Testis (tissue), 5 donors: ENCODE measurements around the gene L3HYPDH. TPM values are rescaled to one million over a fixed set of nuclear protein-coding genes. Genes with fewer than 3 reads are reported as not detected.

Experiments
- DNase-seq: peaks from one replicate; pipeline ENCODE4 v3.0.0-alpha.2; 2019
- H3K27ac ChIP-seq, 2 donors: fragments of 200-600 bp; sonication (generic); one replicate each; pipeline ENCODE4 v1.5.1; 2019
- H3K27me3 ChIP-seq: fragments of 200-600 bp; sonication (generic); one replicate; pipeline ENCODE4 v1.5.1; 2019
- H3K36me3 ChIP-seq: fragments of 200-600 bp; sonication (generic); one replicate; pipeline ENCODE4 v1.5.1; 2017; ENCODE audit warnings: low read depth; ENCODE audit errors: missing control alignments
- H3K4me1 ChIP-seq: fragments of 200-600 bp; sonication (generic); one replicate; pipeline ENCODE4 v1.5.1; 2019
- H3K4me3 ChIP-seq, 2 donors: fragments of 200-600 bp; sonication (generic); one replicate each; pipeline ENCODE4 v1.5.1; 2017 to 2019
- H3K9me3 ChIP-seq: fragments of 200-600 bp; sonication (generic); one replicate; pipeline ENCODE4 v1.5.1; 2017
- CTCF ChIP-seq, 3 experiments: fragments of 450-650 bp in 2 of 3; fragments of 200-600 bp in 1 of 3; sonication (generic) in 1 of 3; IDR thresholded peaks; one replicate each; pipeline ENCODE4 v1.5.1; 2016 to 2019; ENCODE audit warnings: antibody characterized with exemption in 3 of 3, mild to moderate bottlenecking in 2 of 3, moderate library complexity in 1 of 3
- POLR2A ChIP-seq: fragments of 450-650 bp; IDR thresholded peaks from one replicate; pipeline ENCODE4 v1.6.1; 2017; ENCODE audit warnings: antibody characterized with exemption, mild to moderate bottlenecking, moderate library complexity
- WGBS, 2 donors: methylation state at CpG; one replicate each; pipeline ENCODE4 v1.1.5; 2018; 5-methylcytosine and 5-hydroxymethylcytosine counted together
- intact Hi-C: fragments of 100-400 bp; cut with DNase I; formaldehyde crosslinking; loops from one replicate; pipeline ENCODE4 v1.15.1; 2023; ENCODE audit warnings: low total_unique reads
- long read RNA-seq, 2 donors: transcript quantifications; one replicate each; lab custom pipeline, GENCODE V29; 2026
- polyA plus RNA-seq: library from polyadenylated mRNA; stranded (reverse); fragments of 350-450 nt; fragmentation: Illumina TruSeq; extraction: RNeasy Lipid Tissue Mini Kit (QIAGEN cat#74804); gene quantifications from one replicate; pipeline ENCODE4 v1.2.3, GENCODE V29; 2014; ENCODE audit warnings: low read depth, low replicate concordance; ENCODE audit not compliant: insufficient read depth
- total RNA-seq, 2 donors: library from RNA; depleted of rRNA; stranded (reverse); fragments of >200 nt; gene quantifications; one replicate each; pipeline ENCODE4 v1.2.3, GENCODE V29; 2016

Gene L3HYPDH
- 10 to 100 TPM; 63.2 to 74.3 TPM for total RNA-seq
- polyA plus RNA-seq: 48.2 TPM
- long read RNA-seq, donor 1, transcript L3HYPDH-201 (5 exons, 1,527 nt): major isoform, 5 of 7 reads
- long read RNA-seq, donor 1, partial matches to known transcripts: 0 of 7 reads
- long read RNA-seq, donor 1, other reads (novel, unspliced or antisense): 0 of 7 reads
- long read RNA-seq, donor 2, transcript L3HYPDH-201 (5 exons, 1,527 nt): major isoform, 5 of 5 reads
- long read RNA-seq, donor 2, partial matches to known transcripts: 0 of 5 reads
- long read RNA-seq, donor 2, other reads (novel, unspliced or antisense): 0 of 5 reads

GRCh38 chr14:59483819-59484638 is at the start of gene L3HYPDH, which contains the start of gene JKAMP:
TSS of gene L3HYPDH (minus strand) at chr14:59484408. CDS start at chr14:59484316, 92 bp downstream.
TSS of gene JKAMP (plus strand) at chr14:59484517. CDS start at chr14:59484590, 73 bp downstream.
- Histone ChIP-seq H3K4me1 (peaks cover 33% of the 10 kb centered on the region), H3K4me3 (peak within 1 kb of the TSS; percentile 85 to 91), H3K9me3 (no peaks in the 10 kb centered on the region), H3K36me3 (no peaks in the 10 kb centered on the region), H3K27me3 (no peaks in the 10 kb centered on the region), H3K27ac (peak within 1 kb of the TSS; percentile 97)
- peak in 2 of 3 experiments; percentile 43 to 60 for TF ChIP-seq CTCF (IDR thresholded peaks at IDR 0.05)
- TF ChIP-seq POLR2A: peak; percentile 8
- 0% methylated on average over 5 to 12 of the region's 92 CpGs for WGBS, 2 donors
- DNase-seq: peak; percentile 99
- intact Hi-C loops: no loop called here

GRCh38 chr14:59532419-59532818 is 48.2 kb upstream of the L3HYPDH start:
- Histone ChIP-seq H3K4me3 (no peak overlapping the region), H3K9me3 (no peaks in the 10 kb centered on the region), H3K27ac (no peak overlapping the region), H3K27me3 (no peaks in the 10 kb centered on the region), H3K4me1 (no peaks in the 10 kb centered on the region), H3K36me3 (no peaks in the 10 kb centered on the region)
- no peak for TF ChIP-seq POLR2A
- TF ChIP-seq CTCF (IDR thresholded peaks at IDR 0.05): no peak
- no peak for DNase-seq
- 95 to 100% methylated on average over 1 of the region's 1 CpG for WGBS, 2 donors
- intact Hi-C loops: no loop called here

GRCh38 chr14:59530349-59530748 is 46.1 kb upstream of the L3HYPDH start:
- no peak overlapping the region for H3K27ac ChIP-seq
- no peaks in the 10 kb centered on the region for H3K27me3 ChIP-seq
- no peaks in the 10 kb centered on the region for H3K9me3 ChIP-seq
- intact Hi-C loops: no loop called here
- DNase-seq: no peak
- TF ChIP-seq POLR2A (no peak), CTCF (IDR thresholded peaks at IDR 0.05) (no peak)
- no peaks in the 10 kb centered on the region for H3K4me1 ChIP-seq
- no peaks in the 10 kb centered on the region for H3K36me3 ChIP-seq
- no peak overlapping the region for H3K4me3 ChIP-seq

- H3K27me3 ChIP-seq: no peaks in the 10 kb centered on the region
- H3K4me3 ChIP-seq: no peak overlapping the region
- 88 to 89% methylated on average over 2 of the region's 2 CpGs for WGBS, 2 donors
- no peak overlapping the region for H3K27ac ChIP-seq
- H3K36me3 ChIP-seq: no peaks in the 10 kb centered on the region
- TF ChIP-seq CTCF (IDR thresholded peaks at IDR 0.05) (no peak), POLR2A (no peak)
- no peaks in the 10 kb centered on the region for H3K9me3 ChIP-seq
- H3K4me1 ChIP-seq: no peaks in the 10 kb centered on the region
- intact Hi-C loops: no loop called here
- DNase-seq: no peak
These were observed 45.0 kb upstream of the L3HYPDH start for GRCh38 chr14:59529189-59529588.
